HG02943 (cell line): ENCODE results near the gene DYRK1B.

Source experiments
- ATAC-seq: cut with Tn5 transposase; IDR thresholded peaks from one replicate; pipeline ENCODE4 v1.9.1; 2021; ENCODE audit warnings: mild to moderate bottlenecking, low read depth, moderate library complexity; ENCODE audit not compliant: unreplicated experiment

The DYRK1B gene

DNA sequence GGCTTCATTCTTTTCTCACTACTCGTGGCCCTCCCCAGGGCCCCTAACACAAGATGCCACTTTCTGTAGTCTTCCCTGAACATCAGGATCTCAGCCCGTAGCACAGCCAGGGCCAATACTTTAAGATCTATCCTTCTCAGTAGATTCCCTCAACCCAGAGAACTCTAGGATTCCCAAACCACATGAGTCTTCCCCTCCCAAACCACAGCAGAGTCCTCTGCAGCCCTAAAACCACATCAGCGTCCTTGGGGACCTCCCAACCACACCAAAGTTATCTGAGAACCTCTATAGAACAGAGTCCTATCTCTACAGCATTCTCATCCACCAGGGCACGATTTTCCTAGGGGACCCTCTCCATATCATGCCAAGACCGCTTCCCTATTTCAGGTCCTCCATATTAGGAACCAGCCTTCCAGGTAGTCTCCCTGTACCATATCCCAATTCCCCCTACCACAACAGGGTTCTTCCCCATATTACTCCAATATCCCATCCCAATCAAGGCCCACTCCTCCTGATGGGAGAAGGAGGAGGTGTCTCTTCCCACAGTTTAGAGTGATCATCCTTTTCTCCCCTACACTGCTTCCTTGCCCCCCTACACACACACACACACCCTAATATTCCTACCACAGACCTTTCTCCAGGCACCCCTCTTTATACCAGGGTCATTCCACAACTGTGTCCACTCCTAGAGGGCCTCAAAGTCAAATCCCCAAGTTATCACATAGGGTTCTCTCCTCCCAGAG is 1.4 kb downstream of the DYRK1B start:
- no peak for ATAC-seq

DNA sequence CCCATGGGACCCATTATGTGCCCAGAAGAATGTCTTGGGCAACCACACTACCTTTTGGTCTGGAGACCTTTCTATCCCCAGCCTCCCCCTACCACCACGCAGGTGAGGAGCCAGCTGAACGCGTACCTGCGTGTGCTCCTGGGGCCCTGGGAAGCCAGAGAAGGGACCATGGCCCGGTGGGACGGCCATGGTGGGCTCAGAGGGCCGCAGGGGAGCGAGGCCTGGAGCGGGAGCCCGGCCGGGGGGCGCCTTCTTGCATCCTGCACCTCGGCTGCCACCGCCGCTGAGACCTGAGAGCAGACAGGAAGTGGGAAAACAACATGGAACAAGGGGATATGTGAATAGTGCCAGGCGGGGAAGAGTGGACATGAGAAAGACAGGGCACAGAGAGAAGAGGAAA is 2.3 kb downstream of the DYRK1B start:
- ATAC-seq: no peak

DNA sequence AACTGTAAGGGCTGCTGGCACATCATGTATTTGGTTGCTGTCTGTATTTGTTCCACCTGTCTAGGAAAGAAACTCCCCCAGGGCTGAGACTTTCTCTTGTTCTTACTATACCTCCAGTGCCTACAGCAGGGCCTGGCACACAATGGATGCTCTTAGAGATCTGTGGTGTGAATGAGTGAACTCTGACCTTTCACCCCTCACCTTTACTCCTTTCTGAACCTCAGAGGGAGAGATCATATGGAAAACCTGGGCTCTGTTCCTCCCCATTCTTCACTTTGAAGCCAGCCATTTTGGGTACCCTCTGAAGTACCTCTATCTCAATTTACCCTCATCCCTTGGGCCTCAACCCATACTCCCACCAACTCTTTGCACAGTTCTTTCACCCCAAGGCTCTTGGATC is 3.1 kb downstream of the DYRK1B start:
- ATAC-seq: no peak

DNA sequence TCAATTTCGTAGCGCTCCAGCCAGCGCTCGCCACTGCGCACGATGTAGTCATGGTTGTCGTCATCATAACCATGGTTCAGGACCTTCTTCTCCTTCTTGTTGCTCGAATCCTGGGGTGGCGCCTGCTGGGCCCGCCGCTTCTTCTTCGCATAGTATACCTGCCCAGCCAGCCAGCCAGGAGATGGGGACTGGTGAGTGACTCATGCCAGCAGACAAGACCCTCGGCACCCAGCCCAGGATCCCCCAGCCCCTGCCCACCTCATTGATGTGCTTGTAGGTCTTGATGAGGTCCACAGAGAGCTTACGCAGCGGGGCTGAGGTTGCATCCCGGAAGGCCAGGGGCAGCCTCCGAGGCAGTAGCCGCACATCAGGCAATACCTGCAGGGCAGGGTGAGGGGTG is 3.6 kb downstream of the DYRK1B start:
- ATAC-seq: no peak

DNA sequence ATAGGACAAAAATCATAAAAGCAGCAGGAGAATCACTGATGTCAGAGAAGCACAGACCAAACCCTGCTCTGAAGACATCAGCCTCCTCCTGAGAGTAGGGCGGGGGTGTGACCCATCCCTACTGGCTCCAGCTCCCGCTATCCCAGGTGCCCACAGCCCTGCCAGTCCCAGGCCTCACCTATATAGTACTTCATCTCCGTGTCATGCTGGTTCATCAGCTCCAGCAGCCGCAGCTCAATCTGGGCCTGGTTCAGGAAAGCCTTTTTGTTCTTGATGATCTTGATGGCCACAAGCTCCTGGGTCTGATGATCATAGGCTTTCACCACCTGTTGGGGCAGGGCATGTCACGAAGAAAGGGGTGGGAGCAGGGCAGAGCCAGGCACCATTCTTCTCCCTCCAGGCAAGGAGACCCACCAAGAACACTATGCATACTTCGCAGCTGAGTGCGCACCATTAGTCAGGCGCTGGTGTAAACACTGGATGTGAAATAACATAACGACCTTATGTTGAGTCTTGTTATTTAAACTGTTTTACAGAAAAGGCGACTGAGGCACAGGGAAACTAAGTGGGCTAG is 4.2 kb downstream of the DYRK1B start:
- ATAC-seq: no peak

DNA sequence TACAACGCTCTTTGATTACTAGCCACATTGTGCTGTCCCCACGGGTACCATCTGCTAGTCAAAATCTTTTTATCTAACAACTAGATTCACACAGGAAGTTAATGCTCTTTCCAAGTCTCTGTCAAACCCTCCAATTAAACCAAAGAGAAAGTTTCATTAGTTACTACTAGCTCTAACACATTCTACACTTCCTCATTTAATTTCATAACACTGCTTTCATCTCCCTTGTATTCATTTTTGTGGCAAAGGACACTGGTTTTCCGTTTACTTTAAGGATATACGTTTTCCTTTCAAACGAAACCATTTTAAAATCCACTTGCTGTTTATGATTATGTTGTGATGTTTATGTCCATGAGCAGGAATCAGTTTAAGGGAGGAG is 5.3 kb downstream of the DYRK1B start:
- no peak for ATAC-seq

DNA sequence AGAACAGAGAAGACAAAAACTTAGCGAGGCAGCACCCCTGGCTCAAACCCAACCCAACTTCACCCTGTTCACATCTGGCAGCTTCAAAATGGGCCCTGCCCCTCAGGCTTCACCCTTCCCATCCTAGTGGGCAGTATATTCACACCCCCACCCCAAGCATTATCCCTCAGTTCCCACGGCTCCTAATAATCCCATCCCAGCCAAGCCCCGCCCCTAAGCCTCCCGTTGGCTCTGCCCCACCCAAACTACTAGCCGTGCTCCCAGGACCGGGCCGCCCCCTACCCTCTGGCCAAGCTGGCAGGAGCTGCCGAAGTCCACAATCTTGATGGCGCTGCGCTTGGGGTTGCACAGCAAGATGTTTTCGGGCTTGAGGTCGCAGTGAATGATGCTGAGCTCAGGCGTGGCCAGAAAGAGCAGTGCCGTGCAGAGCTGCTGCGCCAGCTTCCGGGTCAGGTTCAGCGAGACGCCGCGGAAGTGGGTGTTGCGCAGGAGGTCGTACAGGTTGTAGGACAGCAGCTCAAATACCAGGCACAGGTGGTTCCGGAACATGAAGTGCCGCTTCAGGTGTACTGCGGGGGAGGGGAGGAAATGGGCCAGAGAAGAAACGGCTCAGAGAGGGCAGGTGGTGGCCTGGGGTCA is 5.8 kb downstream of the DYRK1B start:
- ATAC-seq: no peak

DNA sequence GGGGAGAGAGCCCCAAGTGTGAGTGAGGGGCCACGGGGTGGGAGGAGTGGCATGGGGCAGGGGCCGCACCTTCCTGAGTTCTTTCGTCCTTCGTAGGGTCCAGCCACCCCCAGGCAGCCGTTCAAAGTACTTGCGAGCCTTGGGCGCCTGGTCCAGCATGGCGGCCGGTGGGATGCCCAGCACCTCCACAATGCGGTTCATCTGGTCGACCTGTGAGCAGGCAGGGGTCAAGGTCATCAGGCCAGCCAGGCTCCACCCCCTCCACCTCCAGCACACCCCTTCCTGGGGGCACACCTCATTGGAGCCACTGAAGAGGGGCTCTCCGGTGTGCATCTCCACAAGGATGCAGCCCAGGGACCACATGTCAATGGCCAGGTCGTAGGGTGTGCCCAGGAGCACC is 6.7 kb downstream of the DYRK1B start:
- no peak for ATAC-seq

DNA sequence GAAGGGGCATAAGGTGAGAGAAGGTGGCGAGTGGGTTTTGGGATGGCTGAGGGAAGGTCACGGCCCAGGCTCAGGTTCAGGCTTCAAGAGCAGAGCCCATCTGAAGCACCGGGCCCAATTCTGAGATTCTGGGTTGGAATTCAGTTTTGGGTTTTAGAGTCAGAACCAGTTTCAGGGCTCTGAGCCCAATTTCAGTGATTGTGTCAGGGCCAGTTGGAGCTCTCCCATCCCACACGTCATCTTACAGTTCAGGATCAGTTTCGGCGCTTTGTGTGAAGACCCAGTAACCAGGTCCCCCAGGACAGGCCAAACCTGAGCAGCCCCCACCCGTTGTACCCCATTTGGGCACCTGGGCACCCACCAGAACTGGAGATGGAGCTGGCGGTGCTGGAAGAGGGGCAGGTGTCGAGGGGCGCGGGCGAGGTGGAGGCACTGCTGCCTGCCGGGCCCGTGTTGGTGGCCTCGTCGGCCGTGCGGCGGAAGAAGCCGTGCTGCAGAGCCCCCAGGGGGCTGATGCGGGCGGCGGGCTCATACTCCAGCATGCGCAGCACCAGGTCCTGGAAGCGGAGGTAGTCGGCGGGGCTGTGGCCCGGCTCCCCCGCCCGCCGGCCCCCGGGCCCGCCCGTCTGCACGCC is 7.5 kb downstream of the DYRK1B start:
- no peak for ATAC-seq

DNA sequence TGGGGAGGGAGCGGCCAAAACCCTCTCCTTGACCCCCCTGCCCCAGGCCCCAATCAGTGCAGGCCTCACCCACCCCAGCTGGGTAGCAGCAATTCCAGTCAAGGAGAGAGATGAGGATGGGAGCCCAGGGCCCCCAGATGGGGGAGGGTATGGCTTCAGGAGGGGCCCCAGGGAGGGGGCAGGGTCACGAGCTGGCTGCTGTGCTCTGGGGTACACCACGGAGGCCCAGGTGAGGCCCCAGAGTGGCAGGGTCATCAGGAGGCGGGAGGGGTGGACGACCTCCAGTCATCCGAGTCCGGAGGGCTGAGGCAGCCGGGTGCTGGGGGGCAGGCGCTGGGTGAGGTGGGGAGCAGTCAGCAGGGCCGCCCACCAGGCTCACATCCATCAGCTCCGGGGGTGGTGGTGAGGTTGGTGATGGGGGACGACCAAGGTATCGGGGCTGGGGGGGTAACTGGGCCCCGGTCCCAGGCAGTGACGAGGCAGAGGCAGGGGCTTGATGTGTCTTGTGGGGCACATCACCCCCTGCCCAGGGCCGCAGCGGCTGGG is 8.4 kb downstream of the DYRK1B start:
- ATAC-seq: no peak

DNA sequence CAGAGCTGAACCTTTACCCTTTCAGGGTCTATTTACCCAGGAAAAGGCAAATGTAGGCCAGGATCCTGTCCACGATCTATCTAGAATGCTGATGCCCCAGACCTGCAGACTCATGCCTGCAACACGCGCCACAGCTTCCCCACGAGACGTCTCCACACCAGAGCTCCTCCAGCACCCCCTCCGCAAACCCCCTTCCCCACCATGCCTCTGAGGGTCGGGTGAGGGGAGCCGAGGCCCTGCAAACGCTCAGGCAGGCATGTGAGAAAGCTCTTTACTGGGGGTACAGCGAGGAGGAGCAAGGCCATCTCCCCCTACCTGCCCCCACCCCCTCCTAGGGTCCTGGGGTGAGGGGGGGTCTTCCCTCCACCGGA is 8.9 kb downstream of the DYRK1B start:
- no peak for ATAC-seq

DNA sequence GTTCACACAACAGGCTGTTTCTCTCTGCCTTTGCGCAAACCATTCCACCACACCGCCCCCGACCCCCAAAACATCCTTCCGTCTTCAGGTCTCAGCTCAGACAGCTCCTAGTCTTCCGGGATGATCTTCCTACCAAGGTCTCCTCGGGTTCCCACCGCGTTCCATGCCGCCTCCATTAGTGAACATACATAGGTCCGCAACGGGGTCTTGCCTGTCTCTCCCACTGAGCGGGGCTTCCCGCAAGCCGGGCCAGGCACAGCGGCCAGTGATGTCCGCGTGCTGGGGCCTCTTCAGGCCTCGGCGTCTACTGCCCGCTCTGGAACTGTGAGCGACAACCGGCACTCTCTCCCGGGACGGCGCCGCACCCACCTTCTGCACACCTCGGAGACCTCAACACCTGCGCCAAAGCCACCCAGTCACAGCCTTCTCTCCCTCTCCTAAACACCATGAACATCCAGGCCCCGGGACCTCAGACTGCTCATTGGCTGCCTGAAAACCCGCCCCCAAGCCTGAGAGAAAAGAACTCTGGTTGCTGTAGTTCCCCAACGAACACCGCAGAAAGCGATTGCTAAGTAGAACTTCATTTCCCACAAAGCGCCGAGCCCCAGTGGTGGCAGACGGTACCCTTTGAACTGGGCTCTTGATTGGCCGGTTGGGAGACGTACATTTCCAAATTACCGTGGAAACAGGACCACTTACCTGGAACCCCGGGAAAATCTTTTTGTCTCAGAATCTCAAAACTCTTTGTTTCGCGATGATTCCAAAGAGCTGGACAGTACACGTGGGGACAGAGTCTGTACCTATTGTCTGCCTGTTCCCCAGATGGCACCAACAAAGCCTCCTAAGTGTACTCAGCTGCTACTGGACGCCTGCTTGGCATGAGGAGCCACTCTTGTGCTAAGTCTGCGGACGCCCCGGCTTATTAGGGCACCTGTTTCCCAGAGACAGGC is 9.5 kb downstream of the DYRK1B start:
- peak; percentile 69 for ATAC-seq

DNA sequence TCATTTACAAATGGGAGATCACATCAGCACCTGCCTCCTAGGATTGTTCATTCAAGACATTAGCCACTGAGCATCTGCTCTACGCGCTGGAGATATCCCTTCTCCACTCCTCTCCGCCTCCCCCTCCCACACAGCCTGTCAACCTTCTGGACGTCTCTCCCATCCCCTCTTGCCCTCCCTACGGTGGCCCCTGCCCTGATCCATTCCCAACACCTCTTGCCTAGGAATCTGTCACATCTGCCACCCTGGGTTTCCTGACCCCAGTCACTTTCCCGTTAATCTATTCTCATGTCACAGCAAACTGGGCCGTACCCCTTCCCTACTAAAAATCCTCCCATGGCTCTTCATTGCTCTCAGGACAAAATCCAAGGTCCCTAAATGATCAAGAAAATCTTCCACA is 10.3 kb downstream of the DYRK1B start:
- no peak for ATAC-seq

DNA sequence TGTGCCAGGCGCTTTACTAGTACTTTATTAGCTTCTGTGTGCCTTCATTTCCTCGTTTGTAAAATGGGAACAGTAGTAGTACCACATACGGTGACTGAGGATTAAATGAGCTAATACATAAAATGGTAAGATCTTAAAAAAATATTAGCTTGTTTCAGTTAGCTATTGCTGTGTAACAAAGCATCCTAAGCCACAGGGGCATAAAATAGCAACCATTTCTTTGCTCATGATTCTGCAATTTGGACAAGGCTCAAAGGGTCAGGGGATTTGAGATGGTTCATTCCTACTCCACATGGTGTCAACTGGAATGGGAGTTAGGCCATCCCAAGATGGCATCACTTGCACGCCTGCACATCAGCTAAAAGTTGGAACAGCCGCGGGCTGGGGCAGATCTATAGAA is 13.3 kb downstream of the DYRK1B start:
- ATAC-seq: no peak

DNA sequence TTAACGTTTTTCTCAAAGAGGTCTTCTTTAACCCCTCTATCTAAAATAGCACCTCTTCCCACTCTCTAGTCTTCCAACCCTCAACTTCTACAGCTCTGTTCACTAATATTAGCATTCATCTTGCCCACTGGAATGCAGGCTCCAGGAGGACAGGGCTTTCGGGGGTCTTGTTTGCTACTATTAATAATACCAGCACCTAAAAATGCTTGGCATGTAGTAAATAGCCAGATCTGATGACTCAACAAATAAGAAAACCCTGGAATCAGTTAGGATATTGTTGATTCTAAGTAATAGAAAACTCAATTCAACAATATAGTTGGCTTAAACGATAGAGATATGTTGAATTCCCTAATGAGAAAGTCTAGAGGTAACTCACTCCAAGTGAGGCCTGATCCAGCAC is 14.2 kb downstream of the DYRK1B start:
- no peak for ATAC-seq

DNA sequence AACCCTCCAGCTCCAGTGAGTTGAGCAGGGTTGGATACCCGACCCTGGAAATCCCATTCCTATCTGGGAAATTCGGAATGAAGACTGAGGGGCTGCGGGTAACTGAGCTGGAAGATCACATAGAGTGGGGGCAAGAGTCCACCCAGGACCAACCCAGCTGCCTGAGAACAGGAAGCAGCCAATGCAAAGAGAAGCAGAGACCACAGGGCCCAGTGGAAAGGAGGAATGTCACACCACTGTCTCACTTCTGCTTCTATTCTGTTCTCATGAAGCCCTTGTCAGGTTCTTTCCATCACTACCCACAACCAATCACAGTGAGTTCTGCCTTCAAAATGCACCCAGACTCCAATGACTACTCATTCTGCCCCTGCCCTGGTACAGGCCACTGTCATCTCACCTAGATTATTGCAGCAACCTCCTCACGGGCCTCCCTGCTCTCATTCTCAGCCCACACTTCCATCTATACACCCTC is 15.3 kb downstream of the DYRK1B start:
- no peak for ATAC-seq

DNA sequence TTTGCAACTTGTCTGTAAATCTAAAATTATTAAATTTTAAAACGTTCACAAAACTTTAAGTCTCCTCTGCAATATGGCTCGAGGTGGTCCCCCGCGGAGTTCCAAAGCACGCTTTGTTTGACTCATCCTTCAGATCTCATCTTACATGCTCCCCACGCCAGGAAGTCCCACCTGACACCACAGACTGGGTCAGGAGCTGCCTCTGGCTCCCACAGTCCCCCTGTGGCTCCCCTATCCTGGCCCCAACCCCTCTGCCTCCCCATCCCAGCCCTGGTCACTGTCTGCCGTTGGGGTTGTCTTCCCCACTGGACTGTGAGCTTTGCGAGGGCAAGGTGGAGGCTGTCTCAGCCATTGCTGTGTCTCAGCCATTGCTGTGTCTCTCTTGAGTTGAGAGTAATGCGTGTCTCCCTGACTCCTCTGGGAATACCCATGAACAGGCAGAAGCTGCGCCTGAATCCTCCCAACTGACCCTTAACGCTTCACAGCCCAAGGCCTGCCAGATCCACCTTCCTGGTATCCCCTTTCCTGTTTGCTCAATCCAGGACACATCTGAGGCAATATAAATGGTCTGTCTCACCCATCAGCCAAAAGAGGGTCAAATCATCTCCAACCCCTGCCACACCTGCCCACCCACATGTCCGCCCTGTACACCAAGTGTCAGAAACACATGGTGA is 15.9 kb downstream of the DYRK1B start:
- ATAC-seq: no peak

DNA sequence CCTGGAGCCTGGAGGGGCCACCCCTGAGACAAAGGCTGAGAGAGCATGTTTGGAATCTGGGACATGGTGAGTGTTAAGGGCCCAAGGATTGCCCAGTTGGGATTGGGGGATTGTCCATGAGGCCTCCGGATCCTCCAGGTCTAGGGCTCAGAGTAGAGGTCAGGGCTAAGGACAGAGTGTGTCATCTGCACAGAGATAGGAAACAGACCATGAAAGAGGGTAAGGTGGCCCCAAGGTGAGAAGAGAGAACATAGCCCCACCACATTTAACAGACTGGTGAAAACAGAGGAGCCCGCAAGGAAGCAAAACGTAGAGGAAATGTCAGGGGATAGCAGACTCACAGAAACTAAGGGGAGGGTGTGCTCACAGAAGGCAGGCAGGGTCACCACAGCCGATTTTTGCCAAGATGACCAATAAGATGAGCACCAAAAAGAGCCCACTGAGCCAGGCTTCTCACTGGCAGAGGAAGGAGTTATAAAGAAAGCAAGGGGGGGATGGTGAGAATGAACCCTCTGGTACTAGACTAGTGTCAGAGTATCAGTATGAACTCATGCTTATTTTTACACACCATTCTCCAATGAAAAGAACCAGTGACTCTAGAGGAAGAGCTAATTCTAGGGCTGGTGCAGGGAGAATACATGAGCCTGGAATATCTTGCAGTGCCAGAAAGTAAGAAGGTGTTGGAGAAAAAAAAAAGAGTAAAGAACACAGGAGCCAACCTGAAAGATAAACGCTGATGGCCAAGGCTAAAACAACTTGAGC is 17.5 kb downstream of the DYRK1B start:
- no peak for ATAC-seq

DNA sequence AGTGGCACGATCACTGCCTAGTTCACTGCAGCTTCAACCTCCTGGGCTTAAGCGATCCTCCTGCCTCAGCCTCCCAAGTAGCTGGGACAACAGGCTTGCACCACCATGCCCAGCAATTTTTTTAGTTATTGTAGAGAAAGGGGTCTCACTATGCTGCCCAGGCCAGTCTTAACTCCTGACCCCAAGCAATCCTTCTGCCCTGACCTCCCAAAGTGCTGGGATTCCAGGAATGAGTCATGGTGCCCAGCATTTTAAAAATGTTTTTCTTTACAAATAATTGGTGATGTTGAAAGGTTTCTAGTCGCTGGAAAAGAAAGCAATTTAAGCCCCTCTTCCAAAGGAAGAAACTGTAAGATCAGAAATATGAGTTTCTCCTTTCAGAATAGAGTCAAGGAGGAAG is 19.4 kb downstream of the DYRK1B start:
- ATAC-seq: no peak
